ENCODE measurements around the gene STK17B. TPM values are rescaled to one million over a fixed set of nuclear protein-coding genes. Genes with fewer than 3 reads are reported as not detected.

Gene STK17B
- total and polyA plus RNA-seq, 9 of the 15 experiments (the other 6 are each of a cell fraction or from before 2014, with no cell fraction given), result 2.3 to 17.7 (median 8.5) TPM

GRCh38 chr2:196171248-196171871 is at the start of gene STK17B (continued):
- TF ChIP-seq ZNF408 (CRISPR knock-in tag; IDR thresholded peaks at IDR 0.05; ENCODE audit: low read depth), result no peak
- TF ChIP-seq XRCC4 (IDR thresholded peaks at IDR 0.05; ENCODE audit: extremely low read depth, insufficient read depth, insufficient read length), result no peak
- no peak for TF ChIP-seq HSF4 (CRISPR knock-in tag; IDR thresholded peaks at IDR 0.05; ENCODE audit: borderline replicate concordance)
- no peak for TF ChIP-seq RERE (CRISPR knock-in tag; IDR thresholded peaks at IDR 0.05; ENCODE audit: borderline replicate concordance)
- TF ChIP-seq SRSF3 (IDR thresholded peaks at IDR 0.05; ENCODE audit: insufficient read depth, low read length), result no peak
- no peak for TF ChIP-seq GABPB2 (CRISPR knock-in tag; conservative IDR thresholded peaks at IDR 0.05)
- no peak for TF ChIP-seq YY1 (IDR thresholded peaks at IDR 0.05; ENCODE audit: borderline replicate concordance in 1 of 3, control insufficient read depth in 1 of 3, extremely low read depth in 1 of 3, insufficient read depth in 3 of 3, insufficient read length in 1 of 3, insufficient replicate concordance in 2 of 3, low read depth in 1 of 3, low read length in 2 of 3)
- no peak for TF ChIP-seq FOXJ2 (tag; IDR thresholded peaks at IDR 0.05)
- no peak for TF ChIP-seq ERF (CRISPR knock-in tag; IDR thresholded peaks at IDR 0.05)
- no peak for TF ChIP-seq ZNF77 (CRISPR knock-in tag; IDR thresholded peaks at IDR 0.05)
- TF ChIP-seq MXI1 (IDR thresholded peaks at IDR 0.05; ENCODE audit: low read depth, low read length), result no peak
- no peak for TF ChIP-seq HIVEP1 (CRISPR knock-in tag; IDR thresholded peaks at IDR 0.05)
- no peak for TF ChIP-seq RBM22 (IDR thresholded peaks at IDR 0.05; ENCODE audit: low read depth, low read length, poor library complexity, severe bottlenecking)
- no peak for TF ChIP-seq ZNF449 (CRISPR knock-in tag; IDR thresholded peaks at IDR 0.05)
- no peak for TF ChIP-seq TCF7 (IDR thresholded peaks at IDR 0.05; ENCODE audit: borderline replicate concordance)
- no peak for TF ChIP-seq ZNF780A (CRISPR knock-in tag; IDR thresholded peaks at IDR 0.05)
- TF ChIP-seq SNRNP70 (optimal IDR thresholded peaks at IDR 0.05; ENCODE audit: low read depth, low read length), result no peak
- no peak for TF ChIP-seq NFIX (CRISPR knock-in tag; IDR thresholded peaks at IDR 0.05; ENCODE audit: low read depth)
- TF ChIP-seq SMARCC2 (IDR thresholded peaks at IDR 0.05; ENCODE audit: low read depth), result 0 out of 2 replicates have a peak, but pooled peaks have one; percentile 31
- TF ChIP-seq HES1 (IDR thresholded peaks at IDR 0.05; ENCODE audit: low read depth), result no peak
